Gastrocnemius medialis (tissue), 4 donors: ENCODE results near the gene WFDC10A. TPM values are rescaled to one million over a fixed set of nuclear protein-coding genes. Genes with fewer than 3 reads are reported as not detected.

Experiments used
- ATAC-seq, 2 donors: fragments of 150-250 bp; one replicate each; pipeline ENCODE4 v1.9.1; 2016
- DNase-seq, 2 donors: peaks; one replicate each; pipeline ENCODE4 v3.0.0-alpha.2; 2019
- H3K27ac ChIP-seq, 4 donors: fragments of 200-600 bp; sonication (generic); 1 replicate in 1 of 4; 2 replicates in 3 of 4; pipeline ENCODE4 v1.5.1; 2016 to 2018; ENCODE audit warnings: mild to moderate bottlenecking in 2 of 4, moderate library complexity in 1 of 4
- H3K27me3 ChIP-seq, 3 donors: fragments of 200-600 bp; sonication (generic) in 2 of 3; 1 replicate in 1 of 3; 2 replicates in 2 of 3; pipeline versions ENCODE4 v1.5.1 to v1.6.0; 2016 to 2019; ENCODE audit warnings: mild to moderate bottlenecking in 1 of 3, moderate library complexity in 1 of 3
- H3K36me3 ChIP-seq, 2 donors: fragments of 200-600 bp; sonication (generic) in 1 of 2; one replicate each; pipeline ENCODE4 v1.5.1; 2017 to 2018
- H3K4me1 ChIP-seq, 2 donors: fragments of 200-600 bp; sonication (generic) in 1 of 2; one replicate each; pipeline ENCODE4 v1.5.1; 2016 to 2017; ENCODE audit warnings: mild to moderate bottlenecking in 2 of 2
- H3K4me3 ChIP-seq, 4 donors: fragments of 200-600 bp; sonication (generic) in 3 of 4; 1 replicate in 1 of 4; 2 replicates in 3 of 4; pipeline ENCODE4 v1.5.1; 2016 to 2019; ENCODE audit warnings: mild to moderate bottlenecking in 2 of 4
- H3K9me3 ChIP-seq, 3 donors: fragments of 200-600 bp; sonication (generic) in 2 of 3; 1 replicate in 1 of 3; 2 replicates in 2 of 3; pipeline ENCODE4 v1.5.1; 2016 to 2019
- POLR2A ChIP-seq, 2 donors: fragments of 450-650 bp; IDR thresholded peaks; one replicate each; pipeline ENCODE4 v1.6.1; 2017; ENCODE audit warnings: antibody characterized with exemption in 2 of 2, mild to moderate bottlenecking in 2 of 2, moderate library complexity in 2 of 2
- in situ Hi-C, 4 donors: fragments of 200-750 bp; cut with MboI; loops; one replicate each; pipeline versions ENCODE4 v1.15.0 to v1.8.0; 2017; ENCODE audit warnings: low sequenced_read_pairs in 4 of 4
- intact Hi-C: fragments of 100-400 bp; cut with DNase I; formaldehyde crosslinking; loops from one replicate; pipeline ENCODE4 v1.15.1; 2023; ENCODE audit warnings: low total_unique reads
- total RNA-seq, 4 donors: library from RNA; depleted of rRNA; stranded (reverse); fragments of >200 nt; gene quantifications; one replicate each; pipeline versions ENCODE4 v1.1.0 to v1.2.3, GENCODE V29; 2016
- TF ChIP-seq, protein P1 (sequence below), 5 experiments: fragments of 450-650 bp in 3 of 5; fragments of 200-600 bp in 2 of 5; sonication (generic) in 2 of 5; IDR thresholded peaks in 4 of 5; conservative IDR thresholded peaks in 1 of 5; 1 replicate in 4 of 5; 2 replicates in 1 of 5; pipeline ENCODE4 v1.5.1; 2016 to 2019; ENCODE audit warnings: antibody characterized with exemption in 5 of 5, mild to moderate bottlenecking in 3 of 5, moderate library complexity in 3 of 5

Gene WFDC10A
- total RNA-seq, 4 donors from 2014 or later = not detected

DNA sequence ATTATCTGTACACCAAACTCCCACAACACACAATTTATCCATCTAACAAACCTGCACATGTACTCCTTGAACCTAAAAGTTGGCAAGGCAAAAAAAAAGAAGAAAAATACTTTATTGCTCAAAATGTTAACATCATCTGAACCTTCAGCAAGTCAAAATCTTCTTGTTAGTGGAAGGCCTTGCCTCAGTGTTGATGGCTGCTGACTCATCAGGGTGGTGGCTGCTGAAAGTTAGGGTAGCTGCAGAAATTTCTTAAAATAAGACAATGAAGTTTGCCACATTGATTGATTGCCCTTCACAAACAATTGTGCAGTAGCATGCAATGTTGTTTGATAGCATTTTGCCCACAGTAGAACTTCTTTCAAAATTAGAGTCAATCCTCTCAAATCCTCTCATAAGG is 43.2 kb downstream of the WFDC10A start:
- DNase-seq (no peak), ATAC-seq (no peak)
- Histone ChIP-seq H3K4me3 (no peak overlapping the region), H3K27me3 (no peaks in the 10 kb centered on the region), H3K36me3 (no peaks in the 10 kb centered on the region), H3K4me1 (no peaks in the 10 kb centered on the region), H3K9me3 (no peaks in the 10 kb centered on the region), H3K27ac (no peak overlapping the region)
- intact Hi-C loops (no loop called here), in situ Hi-C loops (no loop called here)
- TF ChIP-seq, protein P1, sequence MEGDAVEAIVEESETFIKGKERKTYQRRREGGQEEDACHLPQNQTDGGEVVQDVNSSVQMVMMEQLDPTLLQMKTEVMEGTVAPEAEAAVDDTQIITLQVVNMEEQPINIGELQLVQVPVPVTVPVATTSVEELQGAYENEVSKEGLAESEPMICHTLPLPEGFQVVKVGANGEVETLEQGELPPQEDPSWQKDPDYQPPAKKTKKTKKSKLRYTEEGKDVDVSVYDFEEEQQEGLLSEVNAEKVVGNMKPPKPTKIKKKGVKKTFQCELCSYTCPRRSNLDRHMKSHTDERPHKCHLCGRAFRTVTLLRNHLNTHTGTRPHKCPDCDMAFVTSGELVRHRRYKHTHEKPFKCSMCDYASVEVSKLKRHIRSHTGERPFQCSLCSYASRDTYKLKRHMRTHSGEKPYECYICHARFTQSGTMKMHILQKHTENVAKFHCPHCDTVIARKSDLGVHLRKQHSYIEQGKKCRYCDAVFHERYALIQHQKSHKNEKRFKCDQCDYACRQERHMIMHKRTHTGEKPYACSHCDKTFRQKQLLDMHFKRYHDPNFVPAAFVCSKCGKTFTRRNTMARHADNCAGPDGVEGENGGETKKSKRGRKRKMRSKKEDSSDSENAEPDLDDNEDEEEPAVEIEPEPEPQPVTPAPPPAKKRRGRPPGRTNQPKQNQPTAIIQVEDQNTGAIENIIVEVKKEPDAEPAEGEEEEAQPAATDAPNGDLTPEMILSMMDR (IDR thresholded peaks at IDR 0.05 in 4 of 5, conservative IDR thresholded peaks at IDR 0.05 in 1 of 5) = no peak
- no peak for TF ChIP-seq POLR2A (IDR thresholded peaks at IDR 0.05)

DNA sequence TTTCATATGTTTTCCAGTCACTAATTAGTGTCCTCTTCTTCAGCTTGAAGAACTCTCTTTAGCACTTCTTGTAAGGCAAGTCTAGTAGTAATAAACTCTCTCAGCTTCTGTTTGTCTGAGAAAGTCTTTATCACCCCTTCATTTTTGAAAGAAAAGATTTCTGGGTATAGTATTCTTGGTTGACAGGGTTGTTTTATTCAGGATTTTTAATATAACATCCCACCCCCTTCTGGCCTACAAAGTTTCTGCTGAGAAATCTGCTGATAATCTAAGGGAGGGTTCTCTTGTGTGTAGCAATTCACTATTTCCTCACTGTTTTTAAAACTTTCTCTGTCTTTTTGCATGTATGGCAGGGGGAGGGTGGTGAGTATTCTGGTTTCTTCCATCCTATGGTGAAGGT is 50.1 kb downstream of the WFDC10A start:
- ATAC-seq (no peak), DNase-seq (no peak)
- Histone ChIP-seq H3K4me3 (no peak overlapping the region), H3K36me3 (no peaks in the 10 kb centered on the region), H3K27me3 (no peaks in the 10 kb centered on the region), H3K4me1 (no peaks in the 10 kb centered on the region), H3K27ac (no peak overlapping the region), H3K9me3 (peaks cover 0 to 13% (median 0%) of the 10 kb centered on the region in 3 donors)
- intact Hi-C loops = no loop called here
- in situ Hi-C loops = no loop called here
- TF ChIP-seq POLR2A (IDR thresholded peaks at IDR 0.05) = no peak
- TF ChIP-seq, protein P1 (IDR thresholded peaks at IDR 0.05 in 4 of 5, conservative IDR thresholded peaks at IDR 0.05 in 1 of 5) = no peak

Other genes with a start within 250 kb of the WFDC10A start
- 100 to 1,000 TPM in 3 of 4 donors, 10 to 100 TPM in 1; 99.5 to 155 (median 121) TPM for gene DBNDD2, start 221.4 kb upstream of the WFDC10A start, total RNA-seq
- 100 to 1,000 TPM in 1 of 4 donors, 10 to 100 TPM in 3; 45.9 to 118 (median 94.2) TPM for gene PIGT, start 213.6 kb upstream of the WFDC10A start, total RNA-seq
- gene WFDC2, start 160.0 kb upstream of the WFDC10A start, total RNA-seq = not detected
- not detected for gene SPINT3, start 114.1 kb upstream of the WFDC10A start, total RNA-seq
- gene WFDC6, start 90.3 kb upstream of the WFDC10A start, total RNA-seq = not detected
- not detected for gene EPPIN, start 82.3 kb upstream of the WFDC10A start, total RNA-seq
- not detected for gene WFDC8, start 50.5 kb upstream of the WFDC10A start, total RNA-seq
- gene WFDC9, start 1.5 kb downstream of the WFDC10A start, total RNA-seq = not detected
- gene WFDC11, start 40.5 kb downstream of the WFDC10A start, total RNA-seq = not detected
- gene WFDC13, start 72.3 kb downstream of the WFDC10A start, total RNA-seq = not detected
- gene WFDC10B, start 75.3 kb downstream of the WFDC10A start, total RNA-seq = not detected
- not detected for gene SPINT4, start 92.6 kb downstream of the WFDC10A start, total RNA-seq
- not detected for gene WFDC3, start 162.1 kb downstream of the WFDC10A start, total RNA-seq
- gene DNTTIP1, start 162.2 kb downstream of the WFDC10A start, total RNA-seq = 10 to 100 TPM; 26.1 to 41.9 (median 36.4) TPM
- under 1 TPM in 1 of 4 donors, not detected in 3; 0.84 TPM for gene UBE2C, start 182.9 kb downstream of the WFDC10A start, total RNA-seq
- 1,000 to 10,000 TPM; 2,919 to 3,968 (median 3,006) TPM for gene TNNC2, start 197.6 kb downstream of the WFDC10A start, total RNA-seq
- 100 to 1,000 TPM in 2 of 4 donors, 10 to 100 TPM in 2; 35.8 to 114 (median 79.0) TPM for gene SNX21, start 204.1 kb downstream of the WFDC10A start, total RNA-seq
- 10 to 100 TPM; 32.3 to 66.2 (median 41.4) TPM for gene ACOT8, start 227.7 kb downstream of the WFDC10A start, total RNA-seq
- 1 to 10 TPM; 1.3 to 3.3 (median 2.1) TPM for gene ZSWIM3, start 227.9 kb downstream of the WFDC10A start, total RNA-seq